Muscle of leg (tissue), 11 donors: ENCODE measurements around the gene PRCD. TPM values are rescaled to one million over a fixed set of nuclear protein-coding genes. Genes with fewer than 3 reads are reported as not detected.
A peak's percentile ranks its signal among the peaks of the same experiment; 100 is the strongest.

Experiments
- DNase-seq: peaks from one replicate; pipeline ENCODE4 v3.0.0; 2013
- H3K27ac ChIP-seq: one replicate; pipeline ENCODE4 v1.5.1; 2013; ENCODE audit warnings: mild to moderate bottlenecking, low read length, control low read depth
- H3K27me3 ChIP-seq: one replicate; pipeline ENCODE4 v1.6.1; 2013; ENCODE audit warnings: low read length; ENCODE audit not compliant: control insufficient read depth, insufficient read depth
- H3K36me3 ChIP-seq: one replicate; pipeline ENCODE4 v1.6.1; 2013; ENCODE audit warnings: low read length; ENCODE audit not compliant: control insufficient read depth, insufficient read depth
- H3K4me1 ChIP-seq: one replicate; pipeline ENCODE4 v1.6.1; 2013; ENCODE audit warnings: low read length; ENCODE audit not compliant: control insufficient read depth, insufficient read depth
- H3K4me3 ChIP-seq: one replicate; pipeline ENCODE4 v1.5.1; 2013; ENCODE audit warnings: low read length, control low read depth
- H3K9me3 ChIP-seq: replicated peaks from 2 replicates; pipeline ENCODE4 v1.6.1; 2013; ENCODE audit warnings: low read depth, low read length; ENCODE audit not compliant: control insufficient read depth
- WGBS: methylation state at CpG from one replicate; pipeline ENCODE4 v1.1.5; 2013; ENCODE audit warnings: missing lambda C conversion rate; ENCODE audit not compliant: insufficient coverage; 5-methylcytosine and 5-hydroxymethylcytosine counted together
- polyA plus RNA-seq, 8 donors: library from polyadenylated mRNA; unstranded; fragments of 120-200 nt; gene quantifications; one replicate each; pipeline versions ENCODE4 v1.2.1 to v1.2.3, GENCODE V29; 2013; ENCODE audit warnings: inconsistent platforms in 1 of 8, low replicate concordance in 1 of 8; ENCODE audit not compliant: insufficient read length in 8 of 8, insufficient read depth in 1 of 8
- total RNA-seq: library from RNA; stranded (reverse); fragments of 120-200 nt; gene quantifications from one replicate; pipeline ENCODE4 v1.2.4, GENCODE V29; 2013

The PRCD gene
- total and polyA plus RNA-seq, 9 donors: 2.2 to 6.5 (median 3.9) TPM

DNA sequence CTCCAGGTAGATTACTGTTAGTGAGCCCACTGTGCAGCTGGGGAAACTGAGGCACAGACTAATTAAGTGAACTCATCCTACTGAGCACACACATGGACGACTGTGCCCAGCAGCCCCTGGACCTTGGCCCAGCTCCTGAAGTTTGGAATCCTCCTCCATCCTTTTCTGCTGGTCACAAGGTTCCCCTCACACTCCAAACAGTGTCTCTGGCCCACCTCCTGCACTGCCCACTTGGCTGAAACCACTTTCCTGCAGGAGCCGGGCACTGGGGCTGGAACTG lies 42.2 kb upstream of the PRCD start:
- peaks cover 51% of the 10 kb centered on the region for H3K4me1 ChIP-seq

DNA sequence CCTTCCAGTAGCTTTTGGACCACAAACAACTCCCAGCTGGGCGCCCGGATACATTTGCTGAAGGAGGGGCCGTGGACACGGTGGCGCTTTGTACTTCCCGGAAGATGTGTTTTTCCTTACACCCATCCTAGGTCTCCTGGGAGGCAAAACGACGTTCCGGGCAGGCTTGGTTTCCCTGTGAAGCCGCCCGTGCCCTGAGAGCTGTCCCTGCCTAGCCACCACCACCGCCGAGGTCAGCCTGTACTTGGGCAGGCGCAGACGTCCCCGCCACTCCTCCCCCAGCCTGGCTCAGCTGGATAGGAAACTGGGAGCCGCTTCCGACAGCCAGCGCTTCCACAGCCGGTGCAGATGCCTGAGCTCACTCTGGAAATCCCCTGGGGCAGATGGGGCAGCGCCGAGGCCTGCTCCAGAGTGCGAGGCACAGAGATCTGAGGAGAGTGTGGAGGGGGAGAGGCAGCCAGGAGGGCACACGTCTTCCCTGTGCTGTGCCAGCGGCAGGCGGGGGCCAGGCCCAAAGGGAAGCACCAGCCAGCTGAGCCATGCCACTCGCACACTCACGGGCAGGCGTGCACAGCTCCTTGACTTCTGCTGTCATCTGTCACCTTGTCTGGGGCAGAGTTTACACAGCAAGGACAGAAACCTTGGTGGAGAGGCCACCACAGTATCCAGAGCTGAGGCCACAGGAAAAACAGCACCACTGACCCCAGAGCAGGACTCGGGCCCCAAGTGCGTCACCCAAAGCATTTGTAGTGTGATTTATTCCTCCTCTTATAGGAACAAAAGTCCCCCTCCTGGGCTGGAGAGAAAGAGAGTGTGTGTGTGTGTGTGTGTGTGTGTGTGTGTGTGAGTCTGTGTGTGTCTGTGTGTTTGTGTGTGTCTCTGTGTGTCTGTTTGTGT lies 41.6 kb upstream of the PRCD start:
- Histone ChIP-seq H3K27ac (peak overlapping the region; percentile 67), H3K36me3 (no peaks in the 10 kb centered on the region), H3K9me3 (no peaks in the 10 kb centered on the region), H3K27me3 (peaks cover 13% of the 10 kb centered on the region), H3K4me3 (no peak overlapping the region), H3K4me1 (peaks cover 47% of the 10 kb centered on the region)
- WGBS: 23% methylated on average over 29 of the region's 31 CpGs
- DNase-seq: peak; percentile 85

More for the DNA sequence above, 42.2 kb upstream of the PRCD start:
- Histone ChIP-seq H3K9me3 (no peaks in the 10 kb centered on the region), H3K4me3 (no peak overlapping the region), H3K36me3 (no peaks in the 10 kb centered on the region), H3K27me3 (peaks cover 13% of the 10 kb centered on the region), H3K27ac (peak overlapping the region; percentile 59)
- DNase-seq: no peak
- WGBS: 51% methylated on average over 2 of the region's 2 CpGs

DNA sequence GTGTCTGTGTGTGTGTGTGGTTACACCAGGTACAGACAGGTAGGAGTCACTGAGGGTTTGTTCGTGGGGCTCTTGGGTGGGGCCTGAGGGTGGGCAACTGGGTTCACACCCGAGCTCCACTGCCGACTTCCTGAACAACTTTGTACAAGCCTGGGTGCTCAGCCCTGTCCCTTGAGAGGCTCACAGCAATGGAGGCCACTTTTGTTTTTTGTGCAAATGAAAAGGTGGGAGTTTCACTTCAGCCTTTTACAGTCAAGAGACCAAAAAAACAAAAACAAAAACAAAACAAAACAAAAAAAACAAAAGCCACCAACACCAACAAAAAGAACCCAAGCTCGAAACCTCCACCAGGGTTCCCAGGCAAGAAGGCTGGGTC lies 41.0 kb upstream of the PRCD start:
- no peaks in the 10 kb centered on the region for H3K36me3 ChIP-seq
- DNase-seq: no peak
- H3K4me3 ChIP-seq: no peak overlapping the region
- peak overlapping the region; percentile 67 for H3K27ac ChIP-seq
- no peaks in the 10 kb centered on the region for H3K9me3 ChIP-seq
- peaks cover 12% of the 10 kb centered on the region for H3K27me3 ChIP-seq
- 27% methylated on average over 2 of the region's 4 CpGs for WGBS
- H3K4me1 ChIP-seq: peaks cover 40% of the 10 kb centered on the region

DNA sequence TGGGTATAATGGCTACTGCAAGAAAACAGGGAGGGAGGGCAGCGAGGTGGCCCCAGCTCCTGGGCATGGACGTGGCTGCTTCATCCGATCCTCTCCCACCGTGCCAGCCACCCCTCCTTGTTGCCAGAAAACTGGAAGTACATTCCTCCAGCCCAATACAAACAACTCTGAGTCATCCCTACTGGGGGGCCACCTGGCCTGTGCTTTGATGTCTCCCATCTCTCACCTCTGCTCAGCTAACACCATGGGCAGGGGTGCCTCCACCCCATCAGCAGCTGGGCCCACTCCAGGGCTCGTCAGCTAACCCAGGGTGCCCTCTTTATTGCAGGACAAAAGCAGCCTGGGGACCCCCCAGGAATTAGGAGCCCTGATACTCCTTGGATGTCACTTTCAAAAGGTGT lies 40.6 kb upstream of the PRCD start:
- Histone ChIP-seq H3K36me3 (no peaks in the 10 kb centered on the region), H3K4me3 (peak overlapping the region; percentile 44), H3K9me3 (no peaks in the 10 kb centered on the region), H3K27ac (no peak overlapping the region), H3K27me3 (peaks cover 10% of the 10 kb centered on the region), H3K4me1 (peaks cover 36% of the 10 kb centered on the region)
- no peak for DNase-seq
- 45% methylated on average over 3 of the region's 5 CpGs for WGBS

DNA sequence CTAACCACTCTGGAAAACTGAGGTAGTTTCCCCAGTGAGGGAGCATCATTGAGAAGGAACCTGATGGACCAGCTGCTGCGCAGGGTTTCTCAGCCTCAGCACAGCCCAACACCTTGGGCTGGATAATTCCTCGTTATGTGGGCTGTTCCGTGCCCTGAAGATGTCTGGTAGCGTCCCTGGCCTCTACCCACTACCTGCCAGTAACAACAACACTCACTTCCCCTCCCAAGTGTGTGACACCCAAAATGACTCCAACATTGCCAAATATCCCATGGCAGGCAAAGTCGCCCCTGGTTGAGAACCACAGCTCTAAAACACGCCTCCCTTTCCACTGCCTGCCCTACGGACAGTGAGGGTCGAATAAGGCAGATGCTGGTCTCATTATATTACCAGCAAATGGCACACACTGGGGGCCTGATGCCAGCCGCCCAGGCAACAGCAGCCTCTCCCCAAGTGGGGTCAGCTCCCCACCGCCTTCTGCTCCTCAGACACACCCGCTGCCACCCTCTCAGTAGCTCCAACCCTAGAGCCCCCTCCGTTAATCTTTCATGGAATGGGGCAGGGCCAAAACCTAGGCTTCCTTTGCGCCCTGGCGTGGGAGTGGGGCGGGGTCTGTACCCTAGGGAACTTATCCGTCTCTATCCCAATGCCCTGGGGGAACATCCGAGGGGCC lies 39.6 kb upstream of the PRCD start:
- Histone ChIP-seq H3K36me3 (no peaks in the 10 kb centered on the region), H3K27ac (no peak overlapping the region), H3K4me3 (peak overlapping the region; percentile 44), H3K4me1 (peaks cover 36% of the 10 kb centered on the region), H3K9me3 (no peaks in the 10 kb centered on the region), H3K27me3 (peaks cover 10% of the 10 kb centered on the region)
- no peak for DNase-seq
- WGBS: 54% methylated on average over 14 of the region's 17 CpGs

DNA sequence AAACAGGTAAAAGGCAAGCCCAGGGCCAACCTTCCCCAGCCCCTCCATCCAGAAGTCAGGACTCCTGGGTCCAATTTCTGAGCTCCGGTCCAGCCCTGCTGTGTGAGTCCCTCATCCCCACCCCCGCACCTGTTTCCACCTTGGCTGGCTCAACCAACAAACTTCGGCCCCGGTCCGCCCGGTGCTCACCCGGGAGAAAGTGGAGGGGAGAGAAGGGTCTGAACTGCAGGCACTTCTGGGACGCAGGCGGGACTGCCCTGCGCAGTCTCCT lies 39.2 kb upstream of the PRCD start:
- Histone ChIP-seq H3K36me3 (no peaks in the 10 kb centered on the region), H3K4me1 (peaks cover 36% of the 10 kb centered on the region), H3K27me3 (peaks cover 10% of the 10 kb centered on the region), H3K4me3 (peak overlapping the region; percentile 44), H3K27ac (no peak overlapping the region), H3K9me3 (no peaks in the 10 kb centered on the region)
- DNase-seq: no peak
- 3% methylated on average over 3 of the region's 10 CpGs for WGBS

DNA sequence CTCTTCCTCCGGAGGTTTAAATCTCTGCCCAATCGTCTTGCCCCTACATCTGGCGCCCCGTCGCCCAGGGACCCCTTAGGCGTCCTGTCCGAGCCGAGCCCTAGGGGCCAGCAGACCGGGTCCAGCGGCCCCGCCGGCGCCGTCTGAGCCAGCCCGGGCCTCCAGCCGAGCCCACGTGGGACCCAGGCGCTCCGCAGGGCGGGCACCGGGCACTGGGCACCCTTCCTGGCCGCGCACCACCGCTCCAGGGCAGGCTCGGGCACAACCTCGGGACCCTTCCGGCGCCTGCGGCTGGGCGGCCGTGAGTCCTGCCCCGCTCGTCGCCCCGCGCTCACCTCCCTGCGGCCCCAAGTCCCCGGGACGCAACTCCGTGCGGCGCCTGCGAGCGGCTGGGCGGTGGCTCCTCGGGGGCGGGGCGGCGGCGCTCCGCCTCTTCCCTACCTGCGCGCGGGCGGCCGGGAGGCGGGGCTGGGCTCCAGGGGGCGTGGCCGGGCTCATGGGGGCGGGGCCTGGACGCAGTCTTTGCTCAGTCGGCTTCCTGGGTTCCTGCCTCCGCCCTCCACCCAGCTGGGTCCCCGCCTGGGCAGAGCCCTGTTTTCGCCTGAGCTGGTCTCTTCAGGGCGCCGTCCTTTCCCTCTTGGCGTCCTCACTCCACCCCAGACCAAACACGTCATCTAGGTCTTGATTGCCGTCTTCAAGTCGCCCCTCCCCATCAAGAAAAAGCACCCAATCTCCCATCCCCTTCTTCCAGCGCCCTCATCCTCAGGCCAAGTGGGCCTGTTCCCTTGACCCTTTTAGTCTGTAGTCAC lies 38.6 kb upstream of the PRCD start, which contains the start of gene RHBDF2:
Gene RHBDF2, minus strand, starts transcription at position 406 of the 809 bp plus-strand sequence. CDS start 19,899 bp downstream, outside the sequence.
- H3K4me3 ChIP-seq: peak within 1 kb of the TSS; percentile 44
- WGBS: under 1% methylated on average over 72 of the region's 72 CpGs
- DNase-seq: peak; percentile 74
- peaks cover 10% of the 10 kb centered on the region for H3K27me3 ChIP-seq
- no peaks in the 10 kb centered on the region for H3K36me3 ChIP-seq
- peak within 1 kb of the TSS; percentile 42 for H3K27ac ChIP-seq
- peaks cover 36% of the 10 kb centered on the region for H3K4me1 ChIP-seq
- H3K9me3 ChIP-seq: no peaks in the 10 kb centered on the region

DNA sequence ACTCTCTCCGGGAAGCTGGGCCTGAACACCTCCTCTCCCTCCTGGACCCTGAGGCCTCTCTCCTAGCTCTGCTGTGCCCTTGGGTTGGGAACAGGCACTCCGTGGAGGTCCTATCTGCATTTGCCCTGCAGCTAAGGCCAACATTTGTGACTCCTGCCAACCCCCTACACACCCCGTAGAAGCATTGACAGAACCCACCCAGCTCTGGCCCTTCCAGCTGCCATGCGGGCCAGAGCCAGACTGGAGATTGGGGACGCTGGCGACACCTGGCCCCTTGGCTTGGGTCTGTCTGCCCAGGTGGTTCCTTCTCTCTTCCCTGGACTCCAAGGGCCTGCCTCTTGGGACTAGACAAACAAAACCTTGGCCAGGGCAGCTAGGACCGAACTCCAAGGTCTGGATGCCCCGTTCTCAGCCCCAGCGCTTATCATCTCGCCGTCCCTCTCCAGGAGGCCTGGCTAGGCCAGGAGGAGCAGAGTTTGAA lies 38.0 kb upstream of the PRCD start:
- Histone ChIP-seq H3K27me3 (peaks cover 14% of the 10 kb centered on the region), H3K4me3 (no peak overlapping the region), H3K27ac (peak overlapping the region; percentile 42), H3K36me3 (no peaks in the 10 kb centered on the region), H3K9me3 (no peaks in the 10 kb centered on the region), H3K4me1 (peaks cover 41% of the 10 kb centered on the region)
- DNase-seq: no peak
- 73% methylated on average over 5 of the region's 11 CpGs for WGBS

DNA sequence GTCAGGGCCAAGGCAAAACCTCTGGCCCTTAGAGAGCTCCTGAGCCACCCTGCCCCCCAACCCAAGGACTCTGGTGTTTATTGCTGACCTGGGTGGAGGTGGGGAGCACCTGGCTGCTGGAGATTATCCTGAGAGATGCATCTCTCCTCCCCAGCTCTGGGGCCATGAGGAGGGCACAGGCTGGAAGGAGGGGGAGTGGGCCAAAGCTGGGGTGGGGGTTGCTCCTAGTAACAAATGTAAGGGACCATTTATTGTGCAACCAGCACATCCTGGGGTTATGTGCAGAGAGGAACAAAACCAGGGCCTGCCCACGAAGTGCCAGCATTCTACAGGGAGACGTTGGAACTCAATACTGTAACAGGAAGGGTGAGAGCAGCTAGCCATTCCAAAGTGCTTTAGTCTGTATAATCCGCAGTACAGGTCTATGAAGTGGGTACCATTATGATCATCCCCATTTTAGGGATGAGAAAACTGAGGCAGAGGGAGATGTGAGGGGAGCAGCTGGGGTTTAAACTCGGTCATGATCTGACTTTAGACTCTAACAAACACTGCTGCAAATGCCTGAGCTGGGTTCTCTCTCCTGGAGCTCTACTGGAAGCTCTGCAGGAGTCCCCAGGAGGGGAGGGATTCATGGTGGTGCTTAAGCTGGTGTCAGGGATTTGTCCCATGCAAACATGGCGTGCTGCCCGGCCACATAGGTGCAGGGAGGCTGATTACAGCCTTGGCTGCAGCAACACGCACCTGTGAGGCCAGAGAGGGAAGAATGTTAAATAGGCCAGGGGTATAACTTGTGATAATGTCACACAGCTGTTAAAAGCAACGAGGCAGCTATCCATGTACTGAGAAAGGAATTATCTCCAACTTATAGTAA lies 37.3 kb upstream of the PRCD start:
- Histone ChIP-seq H3K4me3 (no peak overlapping the region), H3K36me3 (no peaks in the 10 kb centered on the region), H3K9me3 (no peaks in the 10 kb centered on the region), H3K27ac (no peak overlapping the region), H3K4me1 (peaks cover 42% of the 10 kb centered on the region), H3K27me3 (peaks cover 14% of the 10 kb centered on the region)
- no peak for DNase-seq
- WGBS: 58% methylated on average over 6 of the region's 8 CpGs
